ENCODE data around the gene PARVA.

PARVA gene

DNA sequence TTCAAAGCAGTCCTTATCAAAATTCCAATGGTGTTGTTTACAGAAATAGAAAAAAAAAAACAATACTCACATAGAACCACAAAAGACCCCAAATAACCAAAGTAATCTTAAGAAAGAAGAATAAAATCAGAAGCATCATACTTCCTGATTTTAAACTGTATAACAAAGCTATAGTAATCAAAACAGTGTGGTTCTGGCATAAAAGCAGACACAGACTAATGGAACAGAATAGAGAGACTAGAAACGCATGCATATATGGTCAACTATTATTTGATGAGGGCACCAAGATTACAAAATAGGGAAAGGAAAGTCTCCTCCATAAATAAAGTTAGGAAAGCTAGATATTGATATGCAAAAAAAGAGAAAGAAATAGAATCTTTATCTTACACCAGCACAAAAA lies 176.8 kb downstream of the PARVA start:
- TF ChIP-seq, protein P1, sequence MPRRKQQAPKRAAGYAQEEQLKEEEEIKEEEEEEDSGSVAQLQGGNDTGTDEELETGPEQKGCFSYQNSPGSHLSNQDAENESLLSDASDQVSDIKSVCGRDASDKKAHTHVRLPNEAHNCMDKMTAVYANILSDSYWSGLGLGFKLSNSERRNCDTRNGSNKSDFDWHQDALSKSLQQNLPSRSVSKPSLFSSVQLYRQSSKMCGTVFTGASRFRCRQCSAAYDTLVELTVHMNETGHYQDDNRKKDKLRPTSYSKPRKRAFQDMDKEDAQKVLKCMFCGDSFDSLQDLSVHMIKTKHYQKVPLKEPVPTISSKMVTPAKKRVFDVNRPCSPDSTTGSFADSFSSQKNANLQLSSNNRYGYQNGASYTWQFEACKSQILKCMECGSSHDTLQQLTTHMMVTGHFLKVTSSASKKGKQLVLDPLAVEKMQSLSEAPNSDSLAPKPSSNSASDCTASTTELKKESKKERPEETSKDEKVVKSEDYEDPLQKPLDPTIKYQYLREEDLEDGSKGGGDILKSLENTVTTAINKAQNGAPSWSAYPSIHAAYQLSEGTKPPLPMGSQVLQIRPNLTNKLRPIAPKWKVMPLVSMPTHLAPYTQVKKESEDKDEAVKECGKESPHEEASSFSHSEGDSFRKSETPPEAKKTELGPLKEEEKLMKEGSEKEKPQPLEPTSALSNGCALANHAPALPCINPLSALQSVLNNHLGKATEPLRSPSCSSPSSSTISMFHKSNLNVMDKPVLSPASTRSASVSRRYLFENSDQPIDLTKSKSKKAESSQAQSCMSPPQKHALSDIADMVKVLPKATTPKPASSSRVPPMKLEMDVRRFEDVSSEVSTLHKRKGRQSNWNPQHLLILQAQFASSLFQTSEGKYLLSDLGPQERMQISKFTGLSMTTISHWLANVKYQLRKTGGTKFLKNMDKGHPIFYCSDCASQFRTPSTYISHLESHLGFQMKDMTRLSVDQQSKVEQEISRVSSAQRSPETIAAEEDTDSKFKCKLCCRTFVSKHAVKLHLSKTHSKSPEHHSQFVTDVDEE (CRISPR knock-in tag; IDR thresholded peaks at IDR 0.05) = no peak
- TF ChIP-seq PPARA (CRISPR knock-in tag; IDR thresholded peaks at IDR 0.05; ENCODE audit: borderline replicate concordance) = no peak
- TF ChIP-seq RARB (CRISPR knock-in tag; IDR thresholded peaks at IDR 0.05) = no peak
- TF ChIP-seq GLIS3 (CRISPR knock-in tag; IDR thresholded peaks at IDR 0.05) = no peak
- TF ChIP-seq ZNF8 (CRISPR knock-in tag; IDR thresholded peaks at IDR 0.05) = no peak
- TF ChIP-seq, protein P2, sequence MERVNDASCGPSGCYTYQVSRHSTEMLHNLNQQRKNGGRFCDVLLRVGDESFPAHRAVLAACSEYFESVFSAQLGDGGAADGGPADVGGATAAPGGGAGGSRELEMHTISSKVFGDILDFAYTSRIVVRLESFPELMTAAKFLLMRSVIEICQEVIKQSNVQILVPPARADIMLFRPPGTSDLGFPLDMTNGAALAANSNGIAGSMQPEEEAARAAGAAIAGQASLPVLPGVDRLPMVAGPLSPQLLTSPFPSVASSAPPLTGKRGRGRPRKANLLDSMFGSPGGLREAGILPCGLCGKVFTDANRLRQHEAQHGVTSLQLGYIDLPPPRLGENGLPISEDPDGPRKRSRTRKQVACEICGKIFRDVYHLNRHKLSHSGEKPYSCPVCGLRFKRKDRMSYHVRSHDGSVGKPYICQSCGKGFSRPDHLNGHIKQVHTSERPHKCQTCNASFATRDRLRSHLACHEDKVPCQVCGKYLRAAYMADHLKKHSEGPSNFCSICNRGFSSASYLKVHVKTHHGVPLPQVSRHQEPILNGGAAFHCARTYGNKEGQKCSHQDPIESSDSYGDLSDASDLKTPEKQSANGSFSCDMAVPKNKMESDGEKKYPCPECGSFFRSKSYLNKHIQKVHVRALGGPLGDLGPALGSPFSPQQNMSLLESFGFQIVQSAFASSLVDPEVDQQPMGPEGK (CRISPR knock-in tag; IDR thresholded peaks at IDR 0.05; ENCODE audit: borderline replicate concordance) = no peak
- TF ChIP-seq ESRRG (CRISPR knock-in tag; IDR thresholded peaks at IDR 0.05) = no peak
- no peak for ATAC-seq

DNA sequence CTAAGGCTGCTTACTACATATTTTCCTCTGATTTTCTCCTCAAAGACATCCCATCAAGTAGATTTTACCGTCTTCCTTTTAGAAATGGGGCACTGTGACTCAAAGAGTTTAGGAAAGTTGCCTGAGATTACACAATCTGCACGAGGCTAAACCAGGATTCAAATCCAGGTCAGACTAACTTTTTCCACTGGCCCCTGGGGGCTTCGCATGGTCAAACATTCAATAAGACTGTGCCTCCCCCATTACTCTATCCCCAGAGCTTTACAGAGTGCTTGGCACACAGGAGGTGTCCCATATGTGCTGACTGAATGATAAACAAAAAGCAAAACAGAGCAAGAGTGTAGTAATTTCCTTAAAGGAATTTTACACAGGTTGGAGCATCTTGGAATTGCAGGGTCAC lies 178.8 kb downstream of the PARVA start:
- peak; percentile 51 for ATAC-seq
- TF ChIP-seq ZFP3 (CRISPR knock-in tag; IDR thresholded peaks at IDR 0.05) (no peak), TOX (CRISPR knock-in tag; IDR thresholded peaks at IDR 0.05; ENCODE audit: borderline replicate concordance) (no peak), ZC3H10 (CRISPR knock-in tag; IDR thresholded peaks at IDR 0.05) (no peak)
- TF ChIP-seq, protein P2 (CRISPR knock-in tag; IDR thresholded peaks at IDR 0.05; ENCODE audit: borderline replicate concordance) = no peak
- TF ChIP-seq, protein P3, sequence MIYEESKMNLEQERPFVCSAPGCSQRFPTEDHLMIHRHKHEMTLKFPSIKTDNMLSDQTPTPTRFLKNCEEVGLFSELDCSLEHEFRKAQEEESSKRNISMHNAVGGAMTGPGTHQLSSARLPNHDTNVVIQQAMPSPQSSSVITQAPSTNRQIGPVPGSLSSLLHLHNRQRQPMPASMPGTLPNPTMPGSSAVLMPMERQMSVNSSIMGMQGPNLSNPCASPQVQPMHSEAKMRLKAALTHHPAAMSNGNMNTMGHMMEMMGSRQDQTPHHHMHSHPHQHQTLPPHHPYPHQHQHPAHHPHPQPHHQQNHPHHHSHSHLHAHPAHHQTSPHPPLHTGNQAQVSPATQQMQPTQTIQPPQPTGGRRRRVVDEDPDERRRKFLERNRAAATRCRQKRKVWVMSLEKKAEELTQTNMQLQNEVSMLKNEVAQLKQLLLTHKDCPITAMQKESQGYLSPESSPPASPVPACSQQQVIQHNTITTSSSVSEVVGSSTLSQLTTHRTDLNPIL (CRISPR knock-in tag; IDR thresholded peaks at IDR 0.05; ENCODE audit: low read depth) = no peak

- ATAC-seq = peak; percentile 92
- TF ChIP-seq, protein P1 (CRISPR knock-in tag; IDR thresholded peaks at IDR 0.05) = peak; percentile 43; the same call in 1 of the 2 replicates
- no peak for TF ChIP-seq ZC3H10 (CRISPR knock-in tag; IDR thresholded peaks at IDR 0.05)
- TF ChIP-seq ARNTL (CRISPR knock-in tag; IDR thresholded peaks at IDR 0.05; ENCODE audit: borderline replicate concordance, low read depth) = no peak
- TF ChIP-seq SNAI2 (CRISPR knock-in tag; IDR thresholded peaks at IDR 0.05) = 0 out of 2 replicates have a peak, but pooled peaks have one; percentile 30
- TF ChIP-seq CSDC2 (CRISPR knock-in tag; IDR thresholded peaks at IDR 0.05) = peak; percentile 89; the same call in 1 of the 2 replicates
- no peak for TF ChIP-seq ZNF565 (CRISPR knock-in tag; conservative IDR thresholded peaks at IDR 0.05; ENCODE audit: low read depth)
- no peak for TF ChIP-seq ZNF70 (CRISPR knock-in tag; IDR thresholded peaks at IDR 0.05)
- no peak for TF ChIP-seq BACH2 (CRISPR knock-in tag; IDR thresholded peaks at IDR 0.05; ENCODE audit: borderline replicate concordance)
- peak; percentile 67 for TF ChIP-seq ISL1 (CRISPR knock-in tag; IDR thresholded peaks at IDR 0.05)
- TF ChIP-seq GLIS3 (CRISPR knock-in tag; IDR thresholded peaks at IDR 0.05) = no peak
- TF ChIP-seq TOX (CRISPR knock-in tag; IDR thresholded peaks at IDR 0.05; ENCODE audit: borderline replicate concordance) = no peak
- peak; percentile 73 for TF ChIP-seq ZFP3 (CRISPR knock-in tag; IDR thresholded peaks at IDR 0.05)
- no peak for TF ChIP-seq POU6F1 (CRISPR knock-in tag; IDR thresholded peaks at IDR 0.05; ENCODE audit: borderline replicate concordance, low read depth)
- TF ChIP-seq ESRRG (CRISPR knock-in tag; IDR thresholded peaks at IDR 0.05) = no peak
- TF ChIP-seq CSRNP3 (CRISPR knock-in tag; IDR thresholded peaks at IDR 0.05) = no peak
- TF ChIP-seq, protein P3 (CRISPR knock-in tag; IDR thresholded peaks at IDR 0.05; ENCODE audit: low read depth) = no peak
- TF ChIP-seq ZFP30 (CRISPR knock-in tag; IDR thresholded peaks at IDR 0.05) = no peak
- TF ChIP-seq RARB (CRISPR knock-in tag; IDR thresholded peaks at IDR 0.05) = no peak
Measured at GRCh38 chr11:12556788-12557384, 179.5 kb downstream of the PARVA start.
